Urinary bladder (tissue), 4 donors: ENCODE results near the gene PTPRA. TPM values are rescaled to one million over a fixed set of nuclear protein-coding genes. Genes with fewer than 3 reads are reported as not detected.
"Not testable (repeated sequence)": the region's sequence is repeated elsewhere in the genome, so short reads cannot be mapped to it uniquely, and the experiment has no call there.

Experiments used
- DNase-seq: peaks from one replicate; pipeline ENCODE4 v3.0.0-alpha.2; 2015; ENCODE audit errors: extremely low spot score
- H3K27ac ChIP-seq: one replicate; pipeline ENCODE4 v1.5.1; 2013; ENCODE audit warnings: low read depth, mild to moderate bottlenecking, moderate library complexity
- H3K36me3 ChIP-seq: one replicate; pipeline ENCODE4 v1.6.1; 2013; ENCODE audit warnings: mild to moderate bottlenecking, moderate library complexity; ENCODE audit not compliant: insufficient read depth
- H3K4me1 ChIP-seq: one replicate; pipeline ENCODE4 v1.6.1; 2013; ENCODE audit warnings: mild to moderate bottlenecking, moderate library complexity; ENCODE audit not compliant: insufficient read depth
- H3K4me3 ChIP-seq: one replicate; pipeline ENCODE4 v1.5.1; 2013; ENCODE audit warnings: low read depth, low read length
- WGBS: extraction: QIAGEN DNeasy Blood & Tissue Kit; methylation state at CpG from one replicate; pipeline ENCODE4 v1.1.7; 2013; 5-methylcytosine and 5-hydroxymethylcytosine counted together
- polyA plus RNA-seq: library from polyadenylated mRNA; stranded (reverse); fragments of 200-250 nt; gene quantifications from one replicate; pipeline ENCODE4 v1.2.3, GENCODE V29; 2013
- total RNA-seq: library from RNA; depleted of rRNA; stranded (reverse); fragments of >200 nt; gene quantifications from one replicate; pipeline ENCODE4 v1.2.3, GENCODE V29; 2014
- donor health status: healthy with polysubstance abuse.
- donor health status: healthy.

The PTPRA gene
- total and polyA plus RNA-seq, 2 donors, result 52.6 to 139 TPM

GRCh38 chr20:2883726-2884637 lies 10.7 kb downstream of the PTPRA start:
- H3K4me3 ChIP-seq, result no peak overlapping the region
- H3K27ac ChIP-seq, result no peak overlapping the region
- no peaks in the 10 kb centered on the region for H3K36me3 ChIP-seq
- H3K4me1 ChIP-seq, result no peaks in the 10 kb centered on the region
- no peak for DNase-seq
- WGBS, result 61% methylated on average over 3 of the region's 3 CpGs

GRCh38 chr20:2887715-2888114 lies 14.4 kb downstream of the PTPRA start:
- no peak overlapping the region for H3K27ac ChIP-seq
- H3K4me1 ChIP-seq, result no peaks in the 10 kb centered on the region
- H3K4me3 ChIP-seq, result no peak overlapping the region
- DNase-seq, result no peak
- WGBS, result 87% methylated on average over 3 of the region's 3 CpGs
- no peaks in the 10 kb centered on the region for H3K36me3 ChIP-seq

GRCh38 chr20:2888224-2888955 lies 15.1 kb downstream of the PTPRA start:
- Histone ChIP-seq H3K4me3 (no peak overlapping the region), H3K27ac (no peak overlapping the region), H3K4me1 (no peaks in the 10 kb centered on the region), H3K36me3 (no peaks in the 10 kb centered on the region)
- WGBS, result 93% methylated on average over 4 of the region's 4 CpGs
- no peak for DNase-seq

GRCh38 chr20:2889209-2889608 lies 15.9 kb downstream of the PTPRA start:
- 45% methylated on average over 1 of the region's 1 CpG for WGBS
- H3K4me1 ChIP-seq, result no peaks in the 10 kb centered on the region
- no peak for DNase-seq
- no peak overlapping the region for H3K4me3 ChIP-seq
- H3K27ac ChIP-seq, result no peak overlapping the region
- no peaks in the 10 kb centered on the region for H3K36me3 ChIP-seq

- Histone ChIP-seq H3K4me3 (no peak overlapping the region), H3K36me3 (no peaks in the 10 kb centered on the region), H3K27ac (no peak overlapping the region), H3K4me1 (no peaks in the 10 kb centered on the region)
- DNase-seq, result no peak
- 96% methylated on average over 3 of the region's 3 CpGs for WGBS
Observed at GRCh38 chr20:2889797-2890196, 16.5 kb downstream of the PTPRA start.

- 67% methylated on average over 2 of the region's 2 CpGs for WGBS
- DNase-seq, result no peak
- Histone ChIP-seq H3K4me1 (no peaks in the 10 kb centered on the region), H3K4me3 (no peak overlapping the region), H3K27ac (no peak overlapping the region), H3K36me3 (no peaks in the 10 kb centered on the region)
Observed at GRCh38 chr20:2890742-2891141, 17.5 kb downstream of the PTPRA start.

- DNase-seq, result no peak
- H3K4me3 ChIP-seq, result no peak overlapping the region
- H3K4me1 ChIP-seq, result no peaks in the 10 kb centered on the region
- no peaks in the 10 kb centered on the region for H3K36me3 ChIP-seq
- 73% methylated on average over 2 of the region's 2 CpGs for WGBS
- no peak overlapping the region for H3K27ac ChIP-seq
Observed at GRCh38 chr20:2891343-2891742, 18.1 kb downstream of the PTPRA start.

- WGBS, result 96% methylated on average over 3 of the region's 3 CpGs
- H3K4me1 ChIP-seq, result no peaks in the 10 kb centered on the region
- H3K36me3 ChIP-seq, result no peaks in the 10 kb centered on the region
- H3K4me3 ChIP-seq, result no peak overlapping the region
- no peak for DNase-seq
- H3K27ac ChIP-seq, result no peak overlapping the region
Observed at GRCh38 chr20:2892376-2892775, 19.1 kb downstream of the PTPRA start.

GRCh38 chr20:2894221-2894620 lies 20.9 kb downstream of the PTPRA start:
- no peak for DNase-seq
- no peak overlapping the region for H3K4me3 ChIP-seq
- H3K36me3 ChIP-seq, result no peaks in the 10 kb centered on the region
- H3K27ac ChIP-seq, result no peak overlapping the region
- H3K4me1 ChIP-seq, result no peaks in the 10 kb centered on the region
- 83% methylated on average over 2 of the region's 2 CpGs for WGBS

GRCh38 chr20:2895154-2895553 lies 21.9 kb downstream of the PTPRA start:
- not testable (repeated sequence) for H3K36me3 ChIP-seq, H3K4me3 ChIP-seq, DNase-seq, H3K4me1 ChIP-seq, H3K27ac ChIP-seq
- over 99% methylated on average over 3 of the region's 3 CpGs for WGBS

GRCh38 chr20:2899243-2899642 lies 26.0 kb downstream of the PTPRA start:
- no peak overlapping the region for H3K27ac ChIP-seq
- no peaks in the 10 kb centered on the region for H3K36me3 ChIP-seq
- H3K4me3 ChIP-seq, result no peak overlapping the region
- no peaks in the 10 kb centered on the region for H3K4me1 ChIP-seq
- no peak for DNase-seq
- 87% methylated on average over 3 of the region's 3 CpGs for WGBS

GRCh38 chr20:2900845-2901592 lies 27.7 kb downstream of the PTPRA start:
- no peak for DNase-seq
- H3K27ac ChIP-seq, result no peak overlapping the region
- 81% methylated on average over 11 of the region's 11 CpGs for WGBS
- H3K36me3 ChIP-seq, result no peaks in the 10 kb centered on the region
- no peaks in the 10 kb centered on the region for H3K4me1 ChIP-seq
- H3K4me3 ChIP-seq, result no peak overlapping the region

GRCh38 chr20:2902291-2902690 lies 29.0 kb downstream of the PTPRA start:
- no peak overlapping the region for H3K27ac ChIP-seq

More at GRCh38 chr20:2902291-2902690, 29.0 kb downstream of the PTPRA start:
- Histone ChIP-seq H3K4me1 (no peaks in the 10 kb centered on the region), H3K4me3 (no peak overlapping the region), H3K36me3 (no peaks in the 10 kb centered on the region)
- no peak for DNase-seq
- 1% methylated on average over 1 of the region's 1 CpG for WGBS
